A549 (cell line): Measurements from ENCODE around the gene C1orf53.

ENCODE experiments used
- MAFK ChIP-seq: fragments of 450-650 bp; IDR thresholded peaks from 2 replicates; pipeline ENCODE4 v1.6.1; 2014; ENCODE audit not compliant: partially characterized antibody
- REST ChIP-seq: fragments of 200-600 bp; sonication (generic); IDR thresholded peaks from 2 replicates; pipeline ENCODE4 v1.6.1; 2016; ENCODE audit warnings: antibody characterized with exemption, mild to moderate bottlenecking, moderate library complexity
- RFX5 ChIP-seq: fragments of 450-650 bp; IDR thresholded peaks from 2 replicates; pipeline ENCODE4 v1.7.1; 2014; ENCODE audit warnings: antibody characterized with exemption, mild to moderate bottlenecking, moderate library complexity
- TF ChIP-seq, protein P1 (sequence below): fragments of >200 bp; sonication (Bioruptor Twin); formaldehyde crosslinking; IDR thresholded peaks from 3 replicates; pipeline ENCODE4 v1.5.1; 2016

DNA sequence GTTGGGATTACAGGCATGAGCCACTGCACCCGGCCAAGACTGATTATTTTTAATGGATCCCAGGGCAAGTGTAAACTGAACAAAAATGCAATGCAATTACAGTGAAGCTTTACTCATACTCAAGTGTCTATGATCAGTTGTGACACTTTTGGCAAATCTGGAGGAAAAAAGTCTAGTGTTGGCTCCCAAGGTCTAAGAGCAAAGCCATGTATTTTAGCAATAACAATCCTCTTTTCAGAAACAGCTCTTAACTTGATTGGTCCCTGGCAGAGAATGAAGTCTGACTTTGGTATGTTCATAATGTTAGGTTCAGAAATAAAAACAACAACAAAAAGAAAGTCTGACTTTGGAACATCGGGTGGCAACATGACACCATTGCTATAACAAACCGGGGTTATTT lies 40.2 kb upstream of the C1orf53 start:
- TF ChIP-seq, protein P1, sequence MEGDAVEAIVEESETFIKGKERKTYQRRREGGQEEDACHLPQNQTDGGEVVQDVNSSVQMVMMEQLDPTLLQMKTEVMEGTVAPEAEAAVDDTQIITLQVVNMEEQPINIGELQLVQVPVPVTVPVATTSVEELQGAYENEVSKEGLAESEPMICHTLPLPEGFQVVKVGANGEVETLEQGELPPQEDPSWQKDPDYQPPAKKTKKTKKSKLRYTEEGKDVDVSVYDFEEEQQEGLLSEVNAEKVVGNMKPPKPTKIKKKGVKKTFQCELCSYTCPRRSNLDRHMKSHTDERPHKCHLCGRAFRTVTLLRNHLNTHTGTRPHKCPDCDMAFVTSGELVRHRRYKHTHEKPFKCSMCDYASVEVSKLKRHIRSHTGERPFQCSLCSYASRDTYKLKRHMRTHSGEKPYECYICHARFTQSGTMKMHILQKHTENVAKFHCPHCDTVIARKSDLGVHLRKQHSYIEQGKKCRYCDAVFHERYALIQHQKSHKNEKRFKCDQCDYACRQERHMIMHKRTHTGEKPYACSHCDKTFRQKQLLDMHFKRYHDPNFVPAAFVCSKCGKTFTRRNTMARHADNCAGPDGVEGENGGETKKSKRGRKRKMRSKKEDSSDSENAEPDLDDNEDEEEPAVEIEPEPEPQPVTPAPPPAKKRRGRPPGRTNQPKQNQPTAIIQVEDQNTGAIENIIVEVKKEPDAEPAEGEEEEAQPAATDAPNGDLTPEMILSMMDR: no peak
- TF ChIP-seq REST (no peak), MAFK (no peak), RFX5 (no peak)
